IMR-90 (cell line): ENCODE measurements around the gene MYH7B. TPM values are rescaled to one million over a fixed set of nuclear protein-coding genes. Genes with fewer than 3 reads are reported as not detected.

Experiments used
- ATAC-seq: fragments of 200-7000 bp; cut with Tn5 transposase; 2 replicates; pipeline ENCODE4 v1.9.1; 2020; ENCODE audit warnings: low read depth, mild to moderate bottlenecking, moderate library complexity
- BruUV-seq: library from RNA; stranded (reverse); fragments of 400-500 nt; replicated peaks from 2 replicates; lab custom pipeline; 2021; lab: Mats Ljungman, UMichigan
- CTCF ChIA-PET: fragments of 300-600 bp; formaldehyde crosslinking; extraction: SDS; loops from one replicate; lab custom pipeline; 2021; ENCODE audit warnings: antibody characterized with exemption; lab: Yijun Ruan, JAX
- POLR2A ChIA-PET: fragments of 300-600 bp; sonication (Branson Sonifier 250); formaldehyde crosslinking; loops from one replicate; lab custom pipeline; 2022; ENCODE audit warnings: antibody characterized with exemption; ENCODE audit not compliant: unreplicated experiment; lab: Charles Lee
- DNase-seq: peaks from one replicate; pipeline ENCODE4 v3.0.0; 2013
- H2AFZ ChIP-seq: replicated peaks from 2 replicates; pipeline ENCODE3; 2013; ENCODE audit warnings: low read length, mild to moderate bottlenecking; ENCODE audit not compliant: poor library complexity
- H2AK5ac ChIP-seq: 2 replicates; pipeline ENCODE4 v1.6.1; 2013; ENCODE audit warnings: low read depth, low read length, inconsistent platforms
- H2AK9ac ChIP-seq: replicated peaks from 2 replicates; pipeline ENCODE3; 2013; ENCODE audit warnings: mild to moderate bottlenecking, low read depth, low read length, moderate library complexity; ENCODE audit not compliant: poor library complexity
- H2BK120ac ChIP-seq: 2 replicates; pipeline ENCODE4 v1.6.1; 2013; ENCODE audit warnings: low read depth, low read length, inconsistent platforms
- H2BK15ac ChIP-seq: 3 replicates; pipeline ENCODE4 v1.6.1; 2013; ENCODE audit warnings: low read depth, low read length, inconsistent platforms
- H2BK20ac ChIP-seq: 2 replicates; pipeline ENCODE4 v1.6.1; 2013; ENCODE audit warnings: low read depth, mild to moderate bottlenecking, inconsistent platforms, low read length, moderate library complexity
- H2BK5ac ChIP-seq: 2 replicates; pipeline ENCODE4 v1.6.1; 2013; ENCODE audit warnings: mild to moderate bottlenecking, low read depth, low read length, inconsistent platforms; ENCODE audit not compliant: poor library complexity, severe bottlenecking
- H3K14ac ChIP-seq: replicated peaks from 2 replicates; pipeline ENCODE4 v1.6.1; 2013; ENCODE audit warnings: low read depth, low read length, inconsistent platforms
- H3K18ac ChIP-seq: 2 replicates; pipeline ENCODE4 v1.6.1; 2013; ENCODE audit warnings: low read depth, low read length, control low read depth
- H3K23ac ChIP-seq: 2 replicates; pipeline ENCODE4 v1.6.1; 2013; ENCODE audit warnings: low read depth, low read length, inconsistent platforms
- H3K27ac ChIP-seq: 2 replicates; pipeline ENCODE4 v1.5.1; 2013; ENCODE audit warnings: mild to moderate bottlenecking, control low read depth, low read length; ENCODE audit not compliant: insufficient read depth
- H3K27me3 ChIP-seq: 2 replicates; pipeline ENCODE4 v1.6.1; 2013; ENCODE audit warnings: low read length; ENCODE audit not compliant: control insufficient read depth, insufficient read depth
- H3K36me3 ChIP-seq: 2 replicates; pipeline ENCODE4 v1.6.1; 2013; ENCODE audit warnings: low read length, mixed read lengths; ENCODE audit not compliant: control insufficient read depth, insufficient read depth
- H3K4ac ChIP-seq: 2 replicates; pipeline ENCODE4 v1.6.1; 2013; ENCODE audit warnings: low read depth, low read length, inconsistent platforms
- H3K4me1 ChIP-seq: 2 replicates; pipeline ENCODE4 v1.6.1; 2013; ENCODE audit warnings: low read length, mixed read lengths; ENCODE audit not compliant: control insufficient read depth, insufficient read depth
- H3K4me2 ChIP-seq: 2 replicates; pipeline ENCODE4 v1.6.1; 2013; ENCODE audit warnings: low read depth, mild to moderate bottlenecking, control low read depth, low read length, moderate library complexity
- H3K4me3 ChIP-seq: 2 replicates; pipeline ENCODE4 v1.5.1; 2013; ENCODE audit warnings: low read depth, mild to moderate bottlenecking, control low read depth, low read length, moderate library complexity; ENCODE audit not compliant: insufficient read depth
- H3K56ac ChIP-seq: 2 replicates; pipeline ENCODE4 v1.6.1; 2013; ENCODE audit warnings: low read length, inconsistent platforms; ENCODE audit not compliant: insufficient read depth; ENCODE audit errors: extremely low read depth
- H3K79me1 ChIP-seq, 2 experiments: 2 replicates each; pipeline ENCODE4 v1.6.1; 2013; ENCODE audit warnings: low read length in 2 of 2, inconsistent platforms in 1 of 2, low read depth in 1 of 2
- H3K9ac ChIP-seq: 2 replicates; pipeline ENCODE4 v1.6.1; 2013; ENCODE audit warnings: low read depth, low read length, control low read depth
- H3K9me1 ChIP-seq: 2 replicates; pipeline ENCODE4 v1.6.1; 2013; ENCODE audit warnings: low read length, inconsistent platforms; ENCODE audit not compliant: insufficient read depth
- H3K9me3 ChIP-seq: 2 replicates; pipeline ENCODE4 v1.6.1; 2013; ENCODE audit warnings: low read length; ENCODE audit not compliant: control insufficient read depth, insufficient read depth
- H4K20me1 ChIP-seq: 2 replicates; pipeline ENCODE4 v1.6.1; 2013; ENCODE audit warnings: low read length, inconsistent platforms; ENCODE audit not compliant: insufficient read depth
- H4K5ac ChIP-seq: 2 replicates; pipeline ENCODE4 v1.6.1; 2013; ENCODE audit warnings: mild to moderate bottlenecking, low read depth, low read length, control low read depth
- H4K8ac ChIP-seq, 2 experiments: 2 replicates each; pipeline ENCODE4 v1.6.1; 2013; ENCODE audit warnings: low read depth in 2 of 2, low read length in 2 of 2, control low read depth in 1 of 2, inconsistent platforms in 1 of 2
- H4K91ac ChIP-seq: 2 replicates; pipeline ENCODE4 v1.6.1; 2013; ENCODE audit warnings: low read depth, low read length, inconsistent platforms; ENCODE audit not compliant: insufficient read depth
- BHLHE40 ChIP-seq: fragments of 150-350 bp; IDR thresholded peaks from 2 replicates; pipeline ENCODE4 v1.6.1; 2016; ENCODE audit warnings: mild to moderate bottlenecking, low read depth, low read length
- CEBPB ChIP-seq: IDR thresholded peaks from 2 replicates; pipeline ENCODE4 v1.6.1; 2012; ENCODE audit warnings: low read depth, low read length, improper control_type of control experiment
- FOS ChIP-seq: fragments of 150-350 bp; IDR thresholded peaks from 2 replicates; pipeline ENCODE4 v1.6.1; 2016; ENCODE audit warnings: low read depth, low read length
- RAD21 ChIP-seq: IDR thresholded peaks from 2 replicates; pipeline ENCODE4 v1.6.1; 2012; ENCODE audit warnings: low read length, improper control_type of control experiment
- WGBS, 2 experiments: methylation state at CpG; one replicate each; pipeline versions ENCODE4 v1.1.5 to v1.1.7; 2013; ENCODE audit warnings: missing lambda C conversion rate in 2 of 2; ENCODE audit not compliant: insufficient read length in 1 of 2; ENCODE audit errors: extremely low coverage in 2 of 2; 5-methylcytosine and 5-hydroxymethylcytosine counted together
- dilution Hi-C: fragments of 300-500 bp; cut with HindIII; formaldehyde crosslinking; loops from one replicate; pipeline ENCODE4 v1.14.3; 2018; ENCODE audit warnings: low sequenced_read_pairs; ENCODE audit not compliant: unreplicated experiment
- in situ Hi-C: fragments of 300-500 bp; cut with MboI; formaldehyde crosslinking; loops from 3 replicates; pipeline ENCODE4 v1.14.3; 2019; ENCODE audit warnings: low sequenced_read_pairs, inconsistent platforms, mixed read lengths
- intact Hi-C: fragments of 100-400 bp; cut with micrococcal nuclease; formaldehyde crosslinking; loops from 2 replicates; pipeline ENCODE4 v1.10.0; 2022
- polyA plus RNA-seq, 3 experiments: library from polyadenylated mRNA; depleted of rRNA; stranded (reverse); fragments of >200 nt; gene quantifications; 2 replicates each; pipeline ENCODE4 v1.2.3, GENCODE V29; 2012; ENCODE audit warnings: low replicate concordance in 1 of 3
- total RNA-seq: library from RNA; depleted of rRNA; stranded (reverse); fragments of >200 nt; gene quantifications from 2 replicates; pipeline ENCODE4 v1.2.3, GENCODE V29; 2012

Gene MYH7B
- total and polyA plus RNA-seq, 2 of the 4 experiments (the other 2 are of a cell fraction): 0.09 TPM; not detected in 1

GRCh38 chr20:34941226-34941625, 14.4 kb upstream of the MYH7B start:
- peak; percentile 10 for DNase-seq
- dilution Hi-C loops: no loop called here
- Histone ChIP-seq H2AFZ (no peak overlapping the region), H3K27me3 (no peaks in the 10 kb centered on the region), H3K23ac (no peak overlapping the region), H3K14ac (no peak overlapping the region), H4K8ac (no peak overlapping the region), H3K79me1 (peaks cover 0 to 4% of the 10 kb centered on the region in 2 experiments; a peak in 2 of 4 replicates), H3K56ac (no peak overlapping the region), H3K9me3 (no peaks in the 10 kb centered on the region), H3K27ac (no peak overlapping the region), H4K91ac (no peak overlapping the region), H2AK9ac (no peak overlapping the region), H3K9ac (no peak overlapping the region), H2BK20ac (no peak overlapping the region), H3K4me3 (no peak overlapping the region), H3K4me2 (no peak overlapping the region), H4K5ac (no peak overlapping the region), H2BK5ac (no peak overlapping the region), H3K9me1 (peaks cover 8% of the 10 kb centered on the region), H4K20me1 (no peaks in the 10 kb centered on the region), H2BK15ac (no peak overlapping the region), H3K4ac (no peak overlapping the region), H3K4me1 (peaks cover 2% of the 10 kb centered on the region; the same call in 1 of the 2 replicates), H3K36me3 (peaks cover 40% of the 10 kb centered on the region), H2AK5ac (no peak overlapping the region), H3K18ac (no peak overlapping the region), H2BK120ac (no peak overlapping the region)
- in situ Hi-C loops: no loop called here
- BruUV-seq: no TSS peak
- intact Hi-C loops: no loop called here
- WGBS, 2 experiments: 83% methylated on average over 1 of the region's 4 CpGs; no CpG with 5 or more reads in 1 of the 2 experiments
- POLR2A ChIA-PET: no interaction called here
- no peak for ATAC-seq
- TF ChIP-seq CEBPB (no peak), FOS (no peak), BHLHE40 (no peak), RAD21 (no peak)
- CTCF ChIA-PET: interaction anchor here (0.6 to 1.4 kb wide), 4 partner anchors 59 to 629 kb away, joined by 3 to 7 read pairs (median 5); no protein-coding TSS in a partner anchor
